ENCODE results near the gene SULT1C4.

The SULT1C4 gene

GRCh38 chr2:108376774-108377173 lies 980 bp upstream of the SULT1C4 start:
- DNase-seq: no peak

- DNase-seq: no peak
Measured at GRCh38 chr2:108377401-108377800, 353 bp upstream of the SULT1C4 start.

- DNase-seq: no peak
Measured at GRCh38 chr2:108378851-108379250, 1.1 kb downstream of the SULT1C4 start.

GRCh38 chr2:108382196-108382595 lies 4.4 kb downstream of the SULT1C4 start:
- no peak for DNase-seq

GRCh38 chr2:108383146-108383830 lies 5.5 kb downstream of the SULT1C4 start:
- DNase-seq: no peak

- no peak for DNase-seq
Measured at GRCh38 chr2:108384662-108385393, 7.1 kb downstream of the SULT1C4 start.

- no peak for DNase-seq
Measured at GRCh38 chr2:108385411-108386071, 7.8 kb downstream of the SULT1C4 start.

- DNase-seq: no peak
Measured at GRCh38 chr2:108388045-108388444, 10.3 kb downstream of the SULT1C4 start.

- no peak for DNase-seq
Measured at GRCh38 chr2:108390340-108390739, 12.6 kb downstream of the SULT1C4 start.

- DNase-seq: no peak
Measured at GRCh38 chr2:108392029-108392428, 14.3 kb downstream of the SULT1C4 start.

- no peak for DNase-seq
Measured at GRCh38 chr2:108393197-108393596, 15.4 kb downstream of the SULT1C4 start.

GRCh38 chr2:108395155-108395554 lies 17.4 kb downstream of the SULT1C4 start:
- no peak for DNase-seq

- no peak for DNase-seq
Measured at GRCh38 chr2:108396845-108397244, 19.1 kb downstream of the SULT1C4 start.

- no peak for DNase-seq
Measured at GRCh38 chr2:108399479-108399878, 21.7 kb downstream of the SULT1C4 start.

GRCh38 chr2:108401800-108402199 lies 24.0 kb downstream of the SULT1C4 start:
- no peak for DNase-seq

GRCh38 chr2:108403494-108403893 lies 25.7 kb downstream of the SULT1C4 start:
- DNase-seq: no peak

GRCh38 chr2:108404784-108405397 lies 27.1 kb downstream of the SULT1C4 start:
- DNase-seq: no peak

- DNase-seq: no peak
Measured at GRCh38 chr2:108407864-108408729, 30.3 kb downstream of the SULT1C4 start.

GRCh38 chr2:108409768-108410167 lies 32.0 kb downstream of the SULT1C4 start:
- DNase-seq: no peak

GRCh38 chr2:108412995-108413710 lies 35.4 kb downstream of the SULT1C4 start:
- DNase-seq: no peak

GRCh38 chr2:108413711-108414095 lies 35.9 kb downstream of the SULT1C4 start:
- DNase-seq: no peak

Data from stimulated activated CD4-positive, alpha-beta T cell treated with anti-CD3 and anti-CD28 coated beads, Interleukin-4, amount 100 ng/mL, for 4 hours (primary cell).